ENCODE data around the gene RTP5.
"Not testable (repeated sequence)": the region's sequence is repeated elsewhere in the genome, so short reads cannot be mapped to it uniquely, and the experiment has no call there.

RTP5 gene

GRCh38 chr2:241869087-241869961 is at the start of gene RTP5:
TSS of gene RTP5 (plus strand) at chr2:241869729. CDS start at chr2:241869757, 28 bp downstream.
- peak in 19 of 51 donors; percentile 25 to 67 (median 42) for DNase-seq

- not testable (repeated sequence) for DNase-seq
Measured at GRCh38 chr2:241819947-241820624, 49.4 kb upstream of the RTP5 start.

GRCh38 chr2:241820625-241821384 is 48.7 kb upstream of the RTP5 start:
- no peak for DNase-seq

- no peak for DNase-seq
Measured at GRCh38 chr2:241821460-241822263, 47.9 kb upstream of the RTP5 start.

GRCh38 chr2:241822264-241822623 is 47.3 kb upstream of the RTP5 start:
- DNase-seq, result no peak

- not testable (repeated sequence) for DNase-seq
Measured at GRCh38 chr2:241823531-241824437, 45.7 kb upstream of the RTP5 start.

GRCh38 chr2:241827394-241827793 is 42.1 kb upstream of the RTP5 start:
- no peak for DNase-seq

GRCh38 chr2:241833101-241833663 is 36.3 kb upstream of the RTP5 start:
- no peak for DNase-seq

- not testable (repeated sequence) for DNase-seq
Measured at GRCh38 chr2:241833756-241834526, 35.6 kb upstream of the RTP5 start.

GRCh38 chr2:241834527-241835210 is 34.9 kb upstream of the RTP5 start:
- DNase-seq, result no peak

- DNase-seq, result no peak
Measured at GRCh38 chr2:241835611-241836010, 33.9 kb upstream of the RTP5 start.

GRCh38 chr2:241836292-241836691 is 33.2 kb upstream of the RTP5 start:
- DNase-seq, result no peak

GRCh38 chr2:241837197-241837965 is 32.1 kb upstream of the RTP5 start:
- no peak for DNase-seq

GRCh38 chr2:241841181-241842066 is 28.1 kb upstream of the RTP5 start:
- DNase-seq, result no peak

- DNase-seq, result no peak
Measured at GRCh38 chr2:241842067-241842415, 27.5 kb upstream of the RTP5 start.

- DNase-seq, result peak in 5 of 51 donors; percentile 9 to 55 (median 30)
Measured at GRCh38 chr2:241842620-241843211, 26.8 kb upstream of the RTP5 start.

Data from hypothalamus (tissue), 51 donors.